ENCODE data around the gene IGFBP5. TPM values are rescaled to one million over a fixed set of nuclear protein-coding genes. Genes with fewer than 3 reads are reported as not detected.

Gene IGFBP5
- polyA plus RNA-seq, 1 donor from 2014 or later: 1.6 TPM

DNA sequence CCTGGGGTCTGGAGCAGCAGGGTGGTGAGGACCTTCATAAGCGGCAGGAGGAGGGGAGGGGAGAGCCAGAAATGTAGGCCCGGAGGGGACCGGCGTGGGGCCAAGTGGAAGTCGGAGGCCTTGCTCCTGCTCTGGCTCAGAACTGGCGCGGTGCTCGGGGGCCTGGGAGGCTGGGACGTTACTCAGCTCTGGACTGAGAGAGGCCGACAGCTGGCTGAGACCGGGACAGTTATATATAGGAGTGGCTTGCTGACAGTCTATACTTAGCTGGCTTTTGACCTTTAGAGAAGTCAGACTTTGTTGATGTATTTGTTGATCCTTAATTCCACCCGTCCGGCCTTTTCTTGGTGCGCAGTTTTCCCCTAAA, 15.7 kb downstream of the IGFBP5 start:
- H3K27me3 ChIP-seq (ENCODE audit: insufficient read depth, low read depth, low read length): no peaks in the 10 kb centered on the region
- H3K9me2 ChIP-seq (ENCODE audit: insufficient read depth, low read length): no peaks in the 10 kb centered on the region
- no peak overlapping the region for H2AFZ ChIP-seq (ENCODE audit: low read depth, low read length)
- no peak overlapping the region for H3K4me2 ChIP-seq (ENCODE audit: low read length)
- no peaks in the 10 kb centered on the region for H3F3A ChIP-seq (ENCODE audit: insufficient read depth, low read length, poor library complexity, severe bottlenecking)
- H4K20me1 ChIP-seq (ENCODE audit: insufficient read depth): no peaks in the 10 kb centered on the region
- no peaks in the 10 kb centered on the region for H3K79me2 ChIP-seq (replicated peaks; ENCODE audit: insufficient read depth, low read length)
- H3K9ac ChIP-seq (ENCODE audit: low read length): no peak overlapping the region
- no peak overlapping the region for H3K27ac ChIP-seq (ENCODE audit: low read length)
- no peaks in the 10 kb centered on the region for H3K9me3 ChIP-seq (ENCODE audit: low read length)
- H3K4me3 ChIP-seq (ENCODE audit: low read length): no peak overlapping the region
- H3K36me3 ChIP-seq (ENCODE audit: insufficient read depth, low read length): no peaks in the 10 kb centered on the region
- TF ChIP-seq, protein P1, sequence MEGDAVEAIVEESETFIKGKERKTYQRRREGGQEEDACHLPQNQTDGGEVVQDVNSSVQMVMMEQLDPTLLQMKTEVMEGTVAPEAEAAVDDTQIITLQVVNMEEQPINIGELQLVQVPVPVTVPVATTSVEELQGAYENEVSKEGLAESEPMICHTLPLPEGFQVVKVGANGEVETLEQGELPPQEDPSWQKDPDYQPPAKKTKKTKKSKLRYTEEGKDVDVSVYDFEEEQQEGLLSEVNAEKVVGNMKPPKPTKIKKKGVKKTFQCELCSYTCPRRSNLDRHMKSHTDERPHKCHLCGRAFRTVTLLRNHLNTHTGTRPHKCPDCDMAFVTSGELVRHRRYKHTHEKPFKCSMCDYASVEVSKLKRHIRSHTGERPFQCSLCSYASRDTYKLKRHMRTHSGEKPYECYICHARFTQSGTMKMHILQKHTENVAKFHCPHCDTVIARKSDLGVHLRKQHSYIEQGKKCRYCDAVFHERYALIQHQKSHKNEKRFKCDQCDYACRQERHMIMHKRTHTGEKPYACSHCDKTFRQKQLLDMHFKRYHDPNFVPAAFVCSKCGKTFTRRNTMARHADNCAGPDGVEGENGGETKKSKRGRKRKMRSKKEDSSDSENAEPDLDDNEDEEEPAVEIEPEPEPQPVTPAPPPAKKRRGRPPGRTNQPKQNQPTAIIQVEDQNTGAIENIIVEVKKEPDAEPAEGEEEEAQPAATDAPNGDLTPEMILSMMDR (IDR thresholded peaks at IDR 0.05; ENCODE audit: poor library complexity, severe bottlenecking): no peak
- TF ChIP-seq POLR2AphosphoS5 (IDR thresholded peaks at IDR 0.05) (no peak), EP300 (conservative IDR thresholded peaks at IDR 0.05; ENCODE audit: poor library complexity, severe bottlenecking) (no peak)
- TF ChIP-seq, protein P2, sequence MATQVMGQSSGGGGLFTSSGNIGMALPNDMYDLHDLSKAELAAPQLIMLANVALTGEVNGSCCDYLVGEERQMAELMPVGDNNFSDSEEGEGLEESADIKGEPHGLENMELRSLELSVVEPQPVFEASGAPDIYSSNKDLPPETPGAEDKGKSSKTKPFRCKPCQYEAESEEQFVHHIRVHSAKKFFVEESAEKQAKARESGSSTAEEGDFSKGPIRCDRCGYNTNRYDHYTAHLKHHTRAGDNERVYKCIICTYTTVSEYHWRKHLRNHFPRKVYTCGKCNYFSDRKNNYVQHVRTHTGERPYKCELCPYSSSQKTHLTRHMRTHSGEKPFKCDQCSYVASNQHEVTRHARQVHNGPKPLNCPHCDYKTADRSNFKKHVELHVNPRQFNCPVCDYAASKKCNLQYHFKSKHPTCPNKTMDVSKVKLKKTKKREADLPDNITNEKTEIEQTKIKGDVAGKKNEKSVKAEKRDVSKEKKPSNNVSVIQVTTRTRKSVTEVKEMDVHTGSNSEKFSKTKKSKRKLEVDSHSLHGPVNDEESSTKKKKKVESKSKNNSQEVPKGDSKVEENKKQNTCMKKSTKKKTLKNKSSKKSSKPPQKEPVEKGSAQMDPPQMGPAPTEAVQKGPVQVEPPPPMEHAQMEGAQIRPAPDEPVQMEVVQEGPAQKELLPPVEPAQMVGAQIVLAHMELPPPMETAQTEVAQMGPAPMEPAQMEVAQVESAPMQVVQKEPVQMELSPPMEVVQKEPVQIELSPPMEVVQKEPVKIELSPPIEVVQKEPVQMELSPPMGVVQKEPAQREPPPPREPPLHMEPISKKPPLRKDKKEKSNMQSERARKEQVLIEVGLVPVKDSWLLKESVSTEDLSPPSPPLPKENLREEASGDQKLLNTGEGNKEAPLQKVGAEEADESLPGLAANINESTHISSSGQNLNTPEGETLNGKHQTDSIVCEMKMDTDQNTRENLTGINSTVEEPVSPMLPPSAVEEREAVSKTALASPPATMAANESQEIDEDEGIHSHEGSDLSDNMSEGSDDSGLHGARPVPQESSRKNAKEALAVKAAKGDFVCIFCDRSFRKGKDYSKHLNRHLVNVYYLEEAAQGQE (IDR thresholded peaks at IDR 0.05; ENCODE audit: borderline replicate concordance): no peak

DNA sequence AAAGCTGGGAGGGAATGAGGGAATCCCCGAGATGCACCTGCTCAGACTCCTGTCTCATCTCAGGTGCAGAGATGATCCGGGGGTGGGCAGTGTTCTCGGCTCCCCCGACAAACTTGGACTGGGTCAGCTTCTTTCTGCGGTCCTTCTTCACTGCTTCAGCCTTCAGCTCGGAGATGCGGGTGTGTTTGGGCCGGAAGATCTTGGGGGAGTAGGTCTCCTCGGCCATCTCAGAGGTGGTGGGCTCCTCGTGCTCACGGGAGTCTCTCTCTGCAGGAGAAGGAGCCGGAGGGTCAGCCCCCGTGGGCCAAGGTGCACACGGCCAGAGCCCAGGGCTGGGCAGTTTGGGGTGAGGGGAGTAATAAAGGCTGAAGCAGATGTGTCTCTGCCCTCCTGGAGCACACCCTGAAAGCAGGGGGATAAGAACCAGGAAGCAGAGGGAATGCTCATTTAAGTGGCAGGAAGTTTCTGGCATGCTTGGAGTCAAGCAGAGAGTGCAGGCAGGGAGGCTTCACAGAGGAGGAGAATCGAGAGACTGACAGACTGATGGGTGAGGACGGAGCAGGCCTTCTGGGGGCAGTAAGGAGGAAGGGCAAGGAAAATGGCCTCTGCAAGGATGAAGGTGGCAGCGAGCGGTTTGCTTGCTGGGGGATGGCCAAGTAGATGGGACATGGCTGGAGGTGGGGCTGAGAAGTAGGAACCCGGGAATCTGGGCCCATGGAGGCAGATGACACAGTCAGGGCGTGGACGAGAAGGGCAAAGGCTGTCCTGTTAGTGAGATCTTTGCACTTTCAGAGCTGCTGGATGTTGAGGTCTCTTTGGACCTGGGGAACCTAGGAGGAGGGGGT, 16.3 kb downstream of the IGFBP5 start:
- Histone ChIP-seq H3K79me2 (replicated peaks; ENCODE audit: insufficient read depth, low read length) (no peaks in the 10 kb centered on the region), H3K27ac (ENCODE audit: low read length) (no peak overlapping the region), H2AFZ (ENCODE audit: low read depth, low read length) (no peak overlapping the region), H3K27me3 (ENCODE audit: insufficient read depth, low read depth, low read length) (no peaks in the 10 kb centered on the region), H4K20me1 (ENCODE audit: insufficient read depth) (no peaks in the 10 kb centered on the region), H3K4me2 (ENCODE audit: low read length) (no peak overlapping the region), H3K9me3 (ENCODE audit: low read length) (no peaks in the 10 kb centered on the region), H3K36me3 (ENCODE audit: insufficient read depth, low read length) (no peaks in the 10 kb centered on the region), H3F3A (ENCODE audit: insufficient read depth, low read length, poor library complexity, severe bottlenecking) (no peaks in the 10 kb centered on the region), H3K9ac (ENCODE audit: low read length) (no peak overlapping the region), H3K9me2 (ENCODE audit: insufficient read depth, low read length) (no peaks in the 10 kb centered on the region), H3K4me3 (ENCODE audit: low read length) (no peak overlapping the region)
- TF ChIP-seq, protein P1 (IDR thresholded peaks at IDR 0.05; ENCODE audit: poor library complexity, severe bottlenecking): no peak

DNA sequence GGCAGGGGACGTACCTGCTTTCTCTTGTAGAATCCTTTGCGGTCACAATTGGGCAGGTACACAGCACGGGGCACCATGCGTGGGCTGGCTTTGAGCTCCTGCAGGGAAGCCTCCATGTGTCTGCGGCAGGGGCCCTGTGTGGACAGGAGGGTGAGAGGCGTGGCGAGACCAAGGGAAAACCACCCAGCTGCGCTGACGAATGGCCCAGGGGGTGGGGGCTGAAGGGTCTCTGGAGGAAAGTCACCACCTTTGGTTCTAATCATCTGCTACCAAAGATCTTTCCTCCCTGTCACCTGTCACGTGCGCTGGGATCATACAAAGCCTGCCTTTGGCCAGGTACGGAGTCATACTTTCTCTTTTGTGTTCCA, 17.3 kb downstream of the IGFBP5 start:
- H3K27ac ChIP-seq (ENCODE audit: low read length): no peak overlapping the region
- no peaks in the 10 kb centered on the region for H3K79me2 ChIP-seq (replicated peaks; ENCODE audit: insufficient read depth, low read length)
- H3K27me3 ChIP-seq (ENCODE audit: insufficient read depth, low read depth, low read length): no peaks in the 10 kb centered on the region
- H3K9me2 ChIP-seq (ENCODE audit: insufficient read depth, low read length): no peaks in the 10 kb centered on the region
- H3F3A ChIP-seq (ENCODE audit: insufficient read depth, low read length, poor library complexity, severe bottlenecking): no peaks in the 10 kb centered on the region
- H3K9ac ChIP-seq (ENCODE audit: low read length): no peak overlapping the region
- H3K9me3 ChIP-seq (ENCODE audit: low read length): no peaks in the 10 kb centered on the region
- H2AFZ ChIP-seq (ENCODE audit: low read depth, low read length): no peak overlapping the region
- H3K36me3 ChIP-seq (ENCODE audit: insufficient read depth, low read length): no peaks in the 10 kb centered on the region
- H3K4me3 ChIP-seq (ENCODE audit: low read length): no peak overlapping the region
- no peaks in the 10 kb centered on the region for H4K20me1 ChIP-seq (ENCODE audit: insufficient read depth)
- no peak overlapping the region for H3K4me2 ChIP-seq (ENCODE audit: low read length)
- TF ChIP-seq RAD21 (conservative IDR thresholded peaks at IDR 0.05) (no peak), POLR2AphosphoS5 (IDR thresholded peaks at IDR 0.05) (no peak), SMC3 (conservative IDR thresholded peaks at IDR 0.05; ENCODE audit: poor library complexity) (no peak), EP300 (conservative IDR thresholded peaks at IDR 0.05; ENCODE audit: poor library complexity, severe bottlenecking) (no peak), TAF1 (IDR thresholded peaks at IDR 0.05; ENCODE audit: low read depth) (no peak), EZH2 (IDR thresholded peaks at IDR 0.05; ENCODE audit: borderline replicate concordance, insufficient read depth, low read length, poor library complexity, severe bottlenecking) (no peak)
- TF ChIP-seq, protein P2 (IDR thresholded peaks at IDR 0.05; ENCODE audit: borderline replicate concordance): no peak
